Astrocyte of the spinal cord (primary cell): Measurements from ENCODE around the gene XRCC3.

Source experiments
- DNase-seq: peaks from one replicate; pipeline ENCODE4 v3.0.0; 2011; ENCODE audit warnings: low read depth, low spot score
- H3K4me3 ChIP-seq: 2 replicates; pipeline ENCODE4 v1.5.1; 2011; ENCODE audit warnings: low read depth, mild to moderate bottlenecking, low read length, moderate library complexity
- in situ Hi-C: cut with HindIII; loops from 2 replicates; pipeline ENCODE4 v1.10.0; 2017; ENCODE audit warnings: low sequenced_read_pairs
- TF ChIP-seq, protein P1 (sequence below): IDR thresholded peaks from 2 replicates; pipeline ENCODE4 v1.5.1; 2012; ENCODE audit warnings: low read depth, mild to moderate bottlenecking, low read length, inconsistent platforms

Gene XRCC3

DNA sequence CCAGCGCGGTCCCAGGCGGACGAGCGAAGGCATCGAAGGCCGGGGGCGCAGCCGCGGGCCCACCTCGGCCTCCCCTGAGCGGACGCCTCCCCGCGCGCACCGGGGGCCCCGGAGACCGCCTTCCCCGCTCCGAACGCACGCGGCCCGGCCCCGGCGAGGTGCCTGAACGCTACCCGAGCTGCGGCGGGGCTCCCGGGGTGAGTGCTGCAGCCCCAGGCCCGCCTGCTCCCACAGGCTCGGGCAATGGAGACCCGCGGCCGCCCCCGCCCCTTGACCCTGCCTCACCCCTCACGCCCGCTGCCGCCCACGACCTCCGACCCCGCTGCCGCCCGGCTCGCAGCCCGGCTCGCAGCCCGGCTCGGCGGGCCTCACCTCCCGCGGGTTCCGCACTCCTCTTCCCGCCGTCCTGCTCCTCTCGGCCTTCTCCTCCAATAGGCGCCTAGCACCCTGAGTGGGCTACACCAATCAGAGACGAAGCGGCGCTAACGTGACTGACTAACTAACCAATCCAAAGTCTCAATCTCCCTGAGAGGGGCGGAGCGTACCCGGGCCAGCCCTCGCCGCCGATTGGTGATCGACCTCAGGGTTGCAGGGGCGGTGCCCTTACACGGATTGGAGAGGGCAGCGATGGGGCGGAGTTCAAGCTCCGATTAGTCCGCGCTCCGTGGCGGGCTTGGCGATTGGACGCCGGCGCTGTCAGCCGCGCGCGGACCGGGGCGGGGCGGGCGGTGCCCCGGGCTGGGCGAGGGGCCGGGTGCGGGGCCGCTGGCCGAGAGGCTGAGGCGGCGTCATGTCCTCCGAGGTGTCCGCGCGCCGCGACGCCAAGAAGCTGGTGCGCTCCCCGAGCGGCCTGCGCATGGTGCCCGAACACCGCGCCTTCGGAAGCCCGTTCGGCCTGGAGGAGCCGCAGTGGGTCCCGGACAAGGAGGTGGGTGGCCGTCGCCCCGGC lies at the start of gene XRCC3, which contains the start of gene ZFYVE21:
XRCC3 (minus strand) TSS at position 400 of the 949 bp plus-strand sequence. CDS start 4,364 bp downstream, outside the sequence.
ZFYVE21 (plus strand) TSS at position 759 of the 949 bp plus-strand sequence; CDS start at position 791, 32 bp downstream.
- peak within 1 kb of the TSS; percentile 58 for H3K4me3 ChIP-seq
- in situ Hi-C loops, result no loop called here
- DNase-seq, result peak; percentile 100
- TF ChIP-seq, protein P1, sequence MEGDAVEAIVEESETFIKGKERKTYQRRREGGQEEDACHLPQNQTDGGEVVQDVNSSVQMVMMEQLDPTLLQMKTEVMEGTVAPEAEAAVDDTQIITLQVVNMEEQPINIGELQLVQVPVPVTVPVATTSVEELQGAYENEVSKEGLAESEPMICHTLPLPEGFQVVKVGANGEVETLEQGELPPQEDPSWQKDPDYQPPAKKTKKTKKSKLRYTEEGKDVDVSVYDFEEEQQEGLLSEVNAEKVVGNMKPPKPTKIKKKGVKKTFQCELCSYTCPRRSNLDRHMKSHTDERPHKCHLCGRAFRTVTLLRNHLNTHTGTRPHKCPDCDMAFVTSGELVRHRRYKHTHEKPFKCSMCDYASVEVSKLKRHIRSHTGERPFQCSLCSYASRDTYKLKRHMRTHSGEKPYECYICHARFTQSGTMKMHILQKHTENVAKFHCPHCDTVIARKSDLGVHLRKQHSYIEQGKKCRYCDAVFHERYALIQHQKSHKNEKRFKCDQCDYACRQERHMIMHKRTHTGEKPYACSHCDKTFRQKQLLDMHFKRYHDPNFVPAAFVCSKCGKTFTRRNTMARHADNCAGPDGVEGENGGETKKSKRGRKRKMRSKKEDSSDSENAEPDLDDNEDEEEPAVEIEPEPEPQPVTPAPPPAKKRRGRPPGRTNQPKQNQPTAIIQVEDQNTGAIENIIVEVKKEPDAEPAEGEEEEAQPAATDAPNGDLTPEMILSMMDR, result no peak

DNA sequence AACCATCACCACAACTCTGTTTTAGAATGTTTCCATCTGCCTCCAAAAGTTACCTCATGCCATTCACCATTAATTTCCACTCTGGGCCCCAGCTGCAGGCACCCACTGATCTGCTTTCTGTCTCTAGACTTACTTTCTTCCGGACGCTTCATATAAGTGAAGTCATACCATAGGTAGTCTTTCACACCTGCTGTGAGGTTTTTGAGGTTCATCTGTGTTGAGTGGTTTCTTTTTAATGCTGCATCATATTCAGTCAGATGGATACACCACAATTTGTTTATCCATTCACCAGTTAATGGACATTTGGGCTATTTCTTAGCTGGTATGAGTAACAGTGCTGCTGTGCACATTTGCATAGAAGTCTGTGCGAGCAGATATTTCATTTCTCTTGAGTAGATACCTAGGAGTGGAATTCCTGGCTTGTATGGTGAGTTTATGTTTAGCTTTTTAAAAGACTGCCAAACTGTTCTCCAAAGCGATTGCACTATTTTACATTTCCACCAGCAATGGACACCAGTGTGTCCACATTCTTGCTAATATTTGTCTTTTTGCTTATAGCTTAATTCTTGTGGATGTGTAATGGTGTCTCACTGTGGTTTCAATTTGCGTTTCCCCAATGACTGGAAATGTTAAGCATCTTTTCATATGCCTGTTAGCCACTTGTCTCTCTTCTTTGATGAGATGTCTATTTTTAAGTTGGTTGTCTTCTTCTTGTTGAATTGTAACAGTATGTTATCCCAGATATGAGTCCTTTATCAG lies 48.7 kb upstream of the XRCC3 start:
- TF ChIP-seq, protein P1, result no peak

DNA sequence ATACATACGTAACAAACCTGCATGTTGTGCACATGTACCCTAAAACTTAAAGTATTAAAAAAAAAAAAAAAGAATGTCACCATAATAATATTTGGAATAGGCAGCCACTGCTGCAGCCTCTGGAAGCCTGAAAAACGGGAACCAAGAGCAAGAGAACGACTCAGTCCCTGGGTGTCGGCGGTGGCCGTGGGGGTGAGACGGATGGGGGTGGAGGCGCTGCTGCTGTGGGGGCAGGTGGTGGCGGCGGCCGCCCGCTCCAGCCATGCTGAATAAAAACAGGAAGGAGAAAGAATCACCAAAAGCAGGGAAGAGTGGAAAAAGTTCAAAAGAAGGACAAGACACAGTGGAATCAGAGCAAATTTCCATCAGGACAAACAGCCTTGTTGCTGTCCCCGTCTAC lies 47.3 kb upstream of the XRCC3 start:
- in situ Hi-C loops, result no loop called here
- DNase-seq, result no peak
- TF ChIP-seq, protein P1, result no peak
- no peak overlapping the region for H3K4me3 ChIP-seq

More for the DNA sequence above, 48.7 kb upstream of the XRCC3 start:
- no peak overlapping the region for H3K4me3 ChIP-seq
- DNase-seq, result no peak
- in situ Hi-C loops, result no loop called here

DNA sequence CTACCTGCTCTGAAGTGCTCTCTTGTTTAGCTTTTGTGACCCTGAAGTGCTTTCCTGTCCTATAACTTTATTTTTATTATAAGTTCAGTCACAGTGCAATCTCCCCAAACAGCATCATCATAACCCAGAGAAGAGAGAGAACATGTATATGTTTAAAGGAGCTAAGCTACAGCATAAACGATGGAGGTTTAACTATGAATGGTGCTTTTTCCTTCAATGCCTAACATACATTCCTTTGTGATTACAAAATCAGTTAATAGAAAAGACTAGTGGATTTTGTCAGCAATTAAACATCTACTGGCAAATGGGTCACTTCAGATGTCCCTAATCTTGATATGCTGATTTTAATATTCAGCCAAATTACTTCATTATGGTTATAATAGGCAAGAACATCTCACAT lies 46.8 kb upstream of the XRCC3 start:
- H3K4me3 ChIP-seq, result no peak overlapping the region
- no peak for DNase-seq

DNA sequence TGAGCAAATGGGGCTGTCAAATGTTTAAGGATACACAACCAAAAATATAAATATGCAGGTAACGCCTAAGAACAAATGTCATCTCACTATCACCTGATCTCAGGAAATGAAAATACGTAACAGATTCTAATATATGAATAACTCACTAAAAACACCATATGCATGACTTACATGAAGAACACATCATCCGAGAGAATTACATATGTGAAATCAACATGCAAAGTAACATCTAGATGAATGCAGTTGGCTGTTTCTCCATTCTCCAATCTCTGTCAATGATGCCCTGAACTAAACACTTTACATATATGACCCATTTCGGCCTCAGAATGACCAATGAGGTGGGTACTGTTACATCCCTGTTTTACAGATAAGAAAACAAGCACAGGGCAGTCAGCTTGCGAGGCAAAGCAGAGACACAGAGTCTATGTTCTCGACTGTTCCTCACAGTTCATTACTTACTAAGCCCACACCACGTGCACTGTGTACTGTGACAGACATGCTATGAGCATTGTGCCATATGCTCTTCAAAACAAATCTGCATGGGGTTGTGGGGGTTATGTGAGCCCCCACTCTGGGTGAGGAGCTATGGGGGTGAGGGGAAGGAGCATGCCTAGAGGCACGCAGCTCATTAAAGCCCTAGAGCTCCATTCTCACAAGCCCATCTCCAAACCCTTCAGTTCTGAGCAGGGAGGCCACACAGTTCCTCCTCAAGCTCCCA lies 43.0 kb upstream of the XRCC3 start:
- in situ Hi-C loops, result no loop called here
- no peak for DNase-seq
- TF ChIP-seq, protein P1, result no peak
- H3K4me3 ChIP-seq, result no peak overlapping the region

More for the DNA sequence above, 46.8 kb upstream of the XRCC3 start:
- in situ Hi-C loops, result no loop called here
- TF ChIP-seq, protein P1, result no peak

DNA sequence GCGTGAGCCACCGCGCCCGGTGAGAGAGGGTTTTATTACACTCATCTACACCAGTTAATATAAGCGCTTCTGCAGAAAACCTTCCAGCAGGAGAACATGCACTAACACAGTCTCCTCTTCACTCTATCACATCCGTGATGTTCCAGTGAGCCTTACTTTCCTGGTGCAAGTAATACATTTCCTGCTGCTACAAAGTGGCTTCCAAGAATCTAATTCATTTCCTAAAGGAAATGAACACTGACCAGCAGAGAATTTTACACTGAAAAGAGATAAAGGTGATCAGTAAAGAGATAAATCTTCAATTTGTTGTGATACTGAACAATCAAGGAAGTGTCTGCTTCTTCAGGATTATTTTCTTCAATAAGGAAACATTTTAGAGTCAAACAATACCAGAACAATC lies 39.8 kb upstream of the XRCC3 start:
- DNase-seq, result no peak
- no peak overlapping the region for H3K4me3 ChIP-seq
- TF ChIP-seq, protein P1, result no peak
- in situ Hi-C loops, result no loop called here
